Keratinocyte (primary cell): ENCODE results near the gene CHODL. TPM values are rescaled to one million over a fixed set of nuclear protein-coding genes. Genes with fewer than 3 reads are reported as not detected.

ENCODE experiments used
- DNase-seq: peaks from one replicate; pipeline ENCODE4 v3.0.0-alpha.2; 2011; ENCODE audit warnings: low read depth, missing footprints, low spot score
- FAIRE-seq: peaks from 2 replicates; lab custom pipeline; 2011; peaks lifted over from hg19 to GRCh38; lab: Jason Lieb, UNC
- H2AFZ ChIP-seq: 2 replicates; pipeline ENCODE4 v1.6.0; 2012; ENCODE audit warnings: low read length, control low read depth, inconsistent platforms; ENCODE audit not compliant: control insufficient read depth
- H3K27ac ChIP-seq: 2 replicates; pipeline ENCODE4 v1.5.1; 2011; ENCODE audit warnings: low read length; ENCODE audit not compliant: control insufficient read depth, insufficient read depth
- H3K27me3 ChIP-seq: 3 replicates; pipeline ENCODE4 v1.6.0; 2011; ENCODE audit warnings: low read length; ENCODE audit not compliant: control insufficient read depth, insufficient read depth; ENCODE audit errors: extremely low read depth
- H3K36me3 ChIP-seq, 2 experiments: 2 replicates in 1 of 2; 3 replicates in 1 of 2; pipeline ENCODE4 v1.5.1; 2011; ENCODE audit warnings: low read length in 2 of 2, mild to moderate bottlenecking in 1 of 2; ENCODE audit not compliant: control insufficient read depth in 2 of 2, insufficient read depth in 2 of 2; ENCODE audit errors: extremely low read depth in 1 of 2
- H3K4me1 ChIP-seq: 3 replicates; pipeline ENCODE4 v1.5.1; 2011; ENCODE audit warnings: low read length; ENCODE audit not compliant: control insufficient read depth, insufficient read depth; ENCODE audit errors: extremely low read depth
- H3K4me2 ChIP-seq: 3 replicates; pipeline ENCODE4 v1.6.0; 2011; ENCODE audit warnings: low read depth, low read length; ENCODE audit not compliant: control insufficient read depth, insufficient read depth; ENCODE audit errors: extremely low read depth
- H3K4me3 ChIP-seq, 3 experiments: fragments of 200-600 bp in 1 of 3; sonication (generic) in 1 of 3; 2 replicates in 2 of 3; 3 replicates in 1 of 3; pipeline ENCODE4 v1.5.1; 2011 to 2016; ENCODE audit warnings: low read length in 3 of 3, mild to moderate bottlenecking in 3 of 3, control low read depth in 2 of 3, inconsistent platforms in 1 of 3, low read depth in 1 of 3, mixed read lengths in 1 of 3, mixed run types in 1 of 3, moderate library complexity in 1 of 3; ENCODE audit not compliant: control insufficient read depth in 2 of 3, insufficient read depth in 2 of 3; ENCODE audit errors: extremely low read depth in 1 of 3
- H3K79me2 ChIP-seq: 2 replicates; pipeline ENCODE4 v1.6.0; 2012; ENCODE audit warnings: low read length; ENCODE audit not compliant: control insufficient read depth, insufficient read depth
- H3K9ac ChIP-seq: 3 replicates; pipeline ENCODE4 v1.6.0; 2011; ENCODE audit warnings: low read length; ENCODE audit not compliant: control insufficient read depth, insufficient read depth; ENCODE audit errors: extremely low read depth
- H3K9me1 ChIP-seq: 3 replicates; pipeline ENCODE4 v1.6.0; 2011; ENCODE audit warnings: low read length; ENCODE audit not compliant: control insufficient read depth, insufficient read depth; ENCODE audit errors: extremely low read depth
- H3K9me3 ChIP-seq: 2 replicates; pipeline ENCODE4 v1.5.1; 2012; ENCODE audit warnings: low read depth, low read length; ENCODE audit not compliant: control insufficient read depth
- H4K20me1 ChIP-seq: 3 replicates; pipeline ENCODE4 v1.6.0; 2011; ENCODE audit warnings: low read length; ENCODE audit not compliant: control insufficient read depth, insufficient read depth; ENCODE audit errors: extremely low read depth
- CTCF ChIP-seq, 3 experiments: IDR thresholded peaks in 1 of 3; conservative IDR thresholded peaks in 1 of 3; optimal IDR thresholded peaks in 1 of 3; 2 replicates in 2 of 3; 3 replicates in 1 of 3; pipeline versions ENCODE3 to v1.5.1; 2011; ENCODE audit warnings: low read length in 3 of 3, mild to moderate bottlenecking in 3 of 3, moderate library complexity in 2 of 3, control low read depth in 1 of 3, inconsistent platforms in 1 of 3; ENCODE audit not compliant: insufficient read depth in 2 of 3; ENCODE audit errors: extremely low read depth in 1 of 3
- EZH2 ChIP-seq: IDR thresholded peaks from one replicate; pipeline ENCODE4 v1.6.1; 2012; ENCODE audit warnings: inconsistent platforms, mild to moderate bottlenecking, low read length, moderate library complexity
- dilution Hi-C: fragments of 300-500 bp; cut with MboI; formaldehyde crosslinking; loops from one replicate; pipeline ENCODE4 v1.7.0; 2020; ENCODE audit warnings: low sequenced_read_pairs; ENCODE audit not compliant: extremely low pct_ligation_motif_present
- polyA plus RNA-seq, 5 experiments: library from polyadenylated mRNA; depleted of rRNA in 3 of 5; stranded (reverse) in 3 of 5; stranded (forward) in 1 of 5; unstranded in 1 of 5; fragments of >200 nt; gene quantifications; 1 replicate in 1 of 5; 2 replicates in 3 of 5; 3 replicates in 1 of 5; pipeline versions ENCODE4 v1.2.1 to v1.2.3, GENCODE V29; 2011 to 2012; ENCODE audit warnings: missing spikeins in 2 of 5, low read depth in 1 of 5, low replicate concordance in 1 of 5

Gene CHODL
- polyA plus RNA-seq, 1 donor (not counting 4 experiments of a cell fraction or from before 2014, with no cell fraction given): 1.4 TPM

GRCh38 chr21:18252680-18253079, 8.0 kb downstream of the CHODL start:
- Histone ChIP-seq H3K27ac (no peak overlapping the region), H3K79me2 (no peaks in the 10 kb centered on the region), H3K9me3 (no peaks in the 10 kb centered on the region), H2AFZ (no peak overlapping the region), H3K4me3 (no peak overlapping the region), H3K36me3 (no peaks in the 10 kb centered on the region), H3K4me2 (no peak overlapping the region), H4K20me1 (no peaks in the 10 kb centered on the region), H3K9ac (no peak overlapping the region), H3K9me1 (no peaks in the 10 kb centered on the region), H3K4me1 (no peaks in the 10 kb centered on the region), H3K27me3 (no peaks in the 10 kb centered on the region)
- FAIRE-seq: no peak
- DNase-seq: no peak
- no peak for TF ChIP-seq CTCF (optimal IDR thresholded peaks at IDR 0.05 in 1 of 3, IDR thresholded peaks at IDR 0.05 in 1 of 3, conservative IDR thresholded peaks at IDR 0.05 in 1 of 3; ENCODE audit: extremely low read depth in 1 of 3, insufficient read depth in 2 of 3, low read length in 3 of 3)
- no peak for TF ChIP-seq EZH2
- dilution Hi-C loops: no loop called here

- Histone ChIP-seq H3K79me2 (no peaks in the 10 kb centered on the region), H3K9me3 (no peaks in the 10 kb centered on the region), H3K4me1 (no peaks in the 10 kb centered on the region), H4K20me1 (no peaks in the 10 kb centered on the region), H3K4me2 (no peak overlapping the region), H3K9me1 (no peaks in the 10 kb centered on the region), H3K27me3 (no peaks in the 10 kb centered on the region), H2AFZ (no peak overlapping the region), H3K9ac (no peak overlapping the region), H3K27ac (no peak overlapping the region), H3K36me3 (no peaks in the 10 kb centered on the region), H3K4me3 (no peak overlapping the region)
- FAIRE-seq: no peak
- dilution Hi-C loops: no loop called here
- TF ChIP-seq EZH2 (no peak), CTCF (optimal IDR thresholded peaks at IDR 0.05 in 1 of 3, IDR thresholded peaks at IDR 0.05 in 1 of 3, conservative IDR thresholded peaks at IDR 0.05 in 1 of 3; ENCODE audit: extremely low read depth in 1 of 3, insufficient read depth in 2 of 3, low read length in 3 of 3) (no peak)
- DNase-seq: no peak
Observed at GRCh38 chr21:18253221-18253620, 8.6 kb downstream of the CHODL start.
